ENCODE data around the gene MED25.

The MED25 gene

DNA sequence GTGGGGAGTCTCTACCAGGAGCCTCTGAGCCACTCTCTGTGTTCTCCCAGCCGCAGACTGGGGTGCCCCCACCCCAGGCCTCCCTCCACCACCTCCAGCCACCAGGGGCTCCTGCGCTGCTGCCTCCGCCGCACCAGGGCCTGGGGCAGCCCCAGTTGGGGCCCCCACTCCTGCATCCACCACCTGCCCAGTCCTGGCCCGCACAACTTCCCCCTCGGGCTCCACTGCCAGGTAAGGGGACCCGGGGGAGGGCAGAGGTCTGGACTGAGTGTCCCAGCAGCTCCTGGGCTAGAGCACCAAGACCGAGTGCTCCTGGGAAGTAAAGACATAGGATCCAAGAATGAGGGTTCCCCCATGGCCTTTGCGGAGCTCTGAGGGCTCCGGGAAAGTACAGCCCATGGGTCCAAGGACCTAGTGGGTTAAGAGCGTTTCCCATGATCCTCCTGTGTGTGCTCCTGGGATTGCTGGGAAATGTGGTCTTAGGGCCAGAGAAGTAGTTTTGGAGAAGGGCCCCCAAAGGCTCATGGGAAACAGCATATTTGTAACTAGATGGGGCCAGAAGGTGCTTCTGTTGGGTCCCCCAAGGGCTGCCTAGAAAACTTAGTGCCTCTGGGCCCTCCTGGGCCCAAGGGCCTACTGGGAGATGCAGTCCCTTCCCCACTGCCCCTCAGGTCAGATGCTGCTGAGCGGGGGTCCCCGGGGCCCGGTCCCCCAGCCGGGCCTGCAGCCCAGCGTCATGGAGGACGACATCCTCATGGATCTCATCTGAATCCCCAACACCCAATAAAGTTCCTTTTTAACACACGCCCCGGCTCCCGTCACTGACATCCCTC is 18.3 kb downstream of the MED25 start:
- no peaks in the 10 kb centered on the region for H3K27me3 ChIP-seq (replicated peaks)
- H3K36me3 ChIP-seq (replicated peaks) = peaks cover 66% of the 10 kb centered on the region
- TF ChIP-seq, protein P1, sequence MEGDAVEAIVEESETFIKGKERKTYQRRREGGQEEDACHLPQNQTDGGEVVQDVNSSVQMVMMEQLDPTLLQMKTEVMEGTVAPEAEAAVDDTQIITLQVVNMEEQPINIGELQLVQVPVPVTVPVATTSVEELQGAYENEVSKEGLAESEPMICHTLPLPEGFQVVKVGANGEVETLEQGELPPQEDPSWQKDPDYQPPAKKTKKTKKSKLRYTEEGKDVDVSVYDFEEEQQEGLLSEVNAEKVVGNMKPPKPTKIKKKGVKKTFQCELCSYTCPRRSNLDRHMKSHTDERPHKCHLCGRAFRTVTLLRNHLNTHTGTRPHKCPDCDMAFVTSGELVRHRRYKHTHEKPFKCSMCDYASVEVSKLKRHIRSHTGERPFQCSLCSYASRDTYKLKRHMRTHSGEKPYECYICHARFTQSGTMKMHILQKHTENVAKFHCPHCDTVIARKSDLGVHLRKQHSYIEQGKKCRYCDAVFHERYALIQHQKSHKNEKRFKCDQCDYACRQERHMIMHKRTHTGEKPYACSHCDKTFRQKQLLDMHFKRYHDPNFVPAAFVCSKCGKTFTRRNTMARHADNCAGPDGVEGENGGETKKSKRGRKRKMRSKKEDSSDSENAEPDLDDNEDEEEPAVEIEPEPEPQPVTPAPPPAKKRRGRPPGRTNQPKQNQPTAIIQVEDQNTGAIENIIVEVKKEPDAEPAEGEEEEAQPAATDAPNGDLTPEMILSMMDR (IDR thresholded peaks at IDR 0.05; ENCODE audit: low read depth, low read length, missing control alignments) = no peak
- in situ Hi-C loops (cut with HindIII; ENCODE audit: low pct_ligation_motif_present, low sequenced_read_pairs) = no loop called here
- H3K27ac ChIP-seq = no peak overlapping the region
- no peak overlapping the region for H3K4me3 ChIP-seq (ENCODE audit: low read depth, low read length)
- no peak for DNase-seq

DNA sequence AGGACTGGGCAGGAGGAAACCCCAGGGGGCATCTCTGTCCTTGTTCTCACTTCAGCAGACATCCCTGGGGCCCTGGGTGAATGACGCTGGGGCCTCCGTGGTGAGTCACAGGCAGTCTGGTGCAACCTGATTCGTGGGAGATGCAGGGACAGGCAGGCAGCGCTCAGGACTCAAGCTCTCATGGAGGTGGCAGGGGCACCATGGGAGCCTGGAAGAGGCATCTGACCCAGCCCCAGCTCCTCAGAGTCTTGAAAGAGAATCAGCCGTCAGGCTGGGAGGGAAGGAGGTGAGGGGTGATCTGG is 18.9 kb downstream of the MED25 start:
- no peaks in the 10 kb centered on the region for H3K27me3 ChIP-seq (replicated peaks)
- peak; percentile 81 for DNase-seq
- H3K36me3 ChIP-seq (replicated peaks) = peaks cover 62% of the 10 kb centered on the region
- in situ Hi-C loops (cut with HindIII; ENCODE audit: low pct_ligation_motif_present, low sequenced_read_pairs) = no loop called here
- TF ChIP-seq, protein P1 (IDR thresholded peaks at IDR 0.05; ENCODE audit: low read depth, low read length, missing control alignments) = no peak
- no peak overlapping the region for H3K4me3 ChIP-seq (ENCODE audit: low read depth, low read length)
- H3K27ac ChIP-seq = no peak overlapping the region

DNA sequence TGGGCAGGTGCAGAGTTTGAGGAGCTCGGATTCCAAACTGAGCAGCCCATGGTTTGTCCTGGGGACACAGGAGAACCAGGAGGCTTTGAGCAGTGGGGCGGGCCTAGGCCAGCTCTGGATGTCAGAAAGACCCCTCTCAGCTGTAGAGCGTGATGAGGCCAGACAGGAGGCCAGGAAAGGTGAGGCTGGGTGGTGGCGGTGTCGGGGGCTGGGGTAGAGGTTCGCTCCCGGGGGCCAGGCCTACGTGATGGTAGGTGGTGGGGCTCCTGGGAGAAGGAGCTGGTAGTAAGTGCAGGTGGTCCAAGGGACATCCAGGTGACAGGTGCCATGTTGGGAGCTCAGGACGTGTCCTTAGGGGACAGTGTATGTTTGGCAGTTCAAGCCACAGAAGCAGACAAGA is 19.3 kb downstream of the MED25 start:
- H3K27me3 ChIP-seq (replicated peaks) = no peaks in the 10 kb centered on the region
- no peak for DNase-seq
- TF ChIP-seq, protein P1 (IDR thresholded peaks at IDR 0.05; ENCODE audit: low read depth, low read length, missing control alignments) = no peak
- no peak overlapping the region for H3K4me3 ChIP-seq (ENCODE audit: low read depth, low read length)
- in situ Hi-C loops (cut with HindIII; ENCODE audit: low pct_ligation_motif_present, low sequenced_read_pairs) = no loop called here
- peaks cover 57% of the 10 kb centered on the region for H3K36me3 ChIP-seq (replicated peaks)
- no peak overlapping the region for H3K27ac ChIP-seq

DNA sequence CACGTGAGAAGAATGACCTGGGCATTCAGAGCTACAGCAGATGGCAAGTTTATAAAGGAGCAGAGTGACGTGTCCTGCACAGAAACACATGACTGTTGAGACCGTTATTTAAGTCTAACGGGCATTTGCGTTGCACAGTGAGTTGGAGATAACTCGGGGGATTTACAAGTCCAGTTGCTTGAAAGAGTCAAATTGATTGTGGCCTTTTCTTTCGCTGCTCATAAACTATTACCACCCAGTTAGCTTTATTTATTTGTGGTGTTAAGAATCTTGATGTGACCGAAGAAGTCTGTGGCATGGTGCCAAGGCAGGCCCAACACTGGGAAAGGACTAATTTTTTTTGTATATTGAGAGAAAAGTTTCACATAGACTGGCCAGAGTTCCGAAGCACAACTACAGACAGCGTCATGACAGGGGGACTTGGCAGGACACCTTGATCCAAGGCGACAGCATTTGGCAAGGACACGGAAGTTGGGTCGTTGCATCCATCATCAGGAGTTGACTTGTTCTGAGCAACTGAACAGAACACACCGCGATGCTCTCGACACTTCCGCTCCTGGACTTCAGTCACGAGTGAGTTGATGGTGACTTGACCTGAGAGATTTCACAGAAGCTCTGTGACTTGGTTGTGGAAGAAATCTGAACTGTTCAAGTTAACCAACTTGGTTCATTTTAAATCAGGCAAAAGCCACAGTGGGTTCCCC is 20.9 kb downstream of the MED25 start:
- in situ Hi-C loops (cut with HindIII; ENCODE audit: low pct_ligation_motif_present, low sequenced_read_pairs) = no loop called here
- Histone ChIP-seq H3K4me3 (ENCODE audit: low read depth, low read length) (no peak overlapping the region), H3K36me3 (replicated peaks) (peaks cover 45% of the 10 kb centered on the region)

DNA sequence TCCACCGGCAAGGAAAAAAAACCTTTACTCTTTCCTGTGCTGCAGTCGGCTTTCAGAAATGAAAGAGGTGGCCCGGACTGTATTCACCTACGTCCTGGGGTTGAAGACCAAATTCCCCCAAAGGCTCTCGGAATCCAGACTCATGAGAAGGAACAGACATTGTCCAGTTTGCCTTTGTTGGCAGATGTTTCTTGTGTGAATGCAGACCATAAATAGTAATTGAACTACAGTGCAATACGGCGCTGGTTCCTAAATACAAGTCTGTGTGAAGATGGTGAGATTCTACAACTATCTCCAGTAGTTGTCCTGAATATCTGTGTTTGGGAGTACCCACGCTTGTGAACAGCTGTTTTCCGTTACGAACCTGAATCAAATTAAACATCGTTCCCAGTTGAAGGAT is 21.6 kb downstream of the MED25 start:
- TF ChIP-seq, protein P1 (IDR thresholded peaks at IDR 0.05; ENCODE audit: low read depth, low read length, missing control alignments) = no peak
- in situ Hi-C loops (cut with HindIII; ENCODE audit: low pct_ligation_motif_present, low sequenced_read_pairs) = no loop called here

More for the DNA sequence above, 20.9 kb downstream of the MED25 start:
- Histone ChIP-seq H3K27me3 (replicated peaks) (no peaks in the 10 kb centered on the region), H3K27ac (no peak overlapping the region)
- TF ChIP-seq, protein P1 (IDR thresholded peaks at IDR 0.05; ENCODE audit: low read depth, low read length, missing control alignments) = no peak
- DNase-seq = no peak

More for the DNA sequence above, 21.6 kb downstream of the MED25 start:
- H3K27me3 ChIP-seq (replicated peaks) = no peaks in the 10 kb centered on the region
- H3K4me3 ChIP-seq (ENCODE audit: low read depth, low read length) = no peak overlapping the region
- no peak for DNase-seq
- peaks cover 38% of the 10 kb centered on the region for H3K36me3 ChIP-seq (replicated peaks)
- no peak overlapping the region for H3K27ac ChIP-seq

Data from brain microvascular endothelial cell (primary cell).